Subcutaneous abdominal adipose tissue (tissue), 5 donors: ENCODE data around the gene MRAS.
"Not testable (repeated sequence)": the region's sequence is repeated elsewhere in the genome, so short reads cannot be mapped to it uniquely, and the experiment has no call there.

Experiments used
- H3K27ac ChIP-seq: one replicate; pipeline ENCODE4 v1.7.0; 2013; ENCODE audit warnings: low read depth, mild to moderate bottlenecking, inconsistent platforms, low read length, moderate library complexity
- H3K27me3 ChIP-seq, 5 donors: one replicate each; pipeline ENCODE4 v1.7.0; 2013; ENCODE audit warnings: low read length in 5 of 5, inconsistent platforms in 1 of 5; ENCODE audit not compliant: control insufficient read depth in 5 of 5, insufficient read depth in 4 of 5
- H3K36me3 ChIP-seq, 5 donors: one replicate each; pipeline ENCODE4 v1.7.0; 2013; ENCODE audit warnings: low read length in 5 of 5; ENCODE audit not compliant: control insufficient read depth in 5 of 5, insufficient read depth in 5 of 5
- H3K4me1 ChIP-seq, 5 donors: one replicate each; pipeline ENCODE4 v1.7.0; 2013; ENCODE audit warnings: low read length in 5 of 5, mild to moderate bottlenecking in 3 of 5, moderate library complexity in 1 of 5; ENCODE audit not compliant: control insufficient read depth in 5 of 5, insufficient read depth in 5 of 5
- H3K4me3 ChIP-seq, 5 donors: one replicate each; pipeline ENCODE4 v1.7.0; 2013; ENCODE audit warnings: low read length in 5 of 5, low read depth in 1 of 5
- H3K9ac ChIP-seq, 5 donors: one replicate each; pipeline ENCODE4 v1.7.0; 2013; ENCODE audit warnings: low read length in 5 of 5, mild to moderate bottlenecking in 4 of 5, moderate library complexity in 3 of 5
- H3K9me3 ChIP-seq, 5 donors: one replicate each; pipeline ENCODE4 v1.7.0; 2013; ENCODE audit warnings: low read length in 5 of 5; ENCODE audit not compliant: control insufficient read depth in 5 of 5
- donor health status: healthy.
- donor health status: healthy.
- donor health status: healthy.
- donor health status: healthy.
- donor health status: healthy.

Gene MRAS

DNA sequence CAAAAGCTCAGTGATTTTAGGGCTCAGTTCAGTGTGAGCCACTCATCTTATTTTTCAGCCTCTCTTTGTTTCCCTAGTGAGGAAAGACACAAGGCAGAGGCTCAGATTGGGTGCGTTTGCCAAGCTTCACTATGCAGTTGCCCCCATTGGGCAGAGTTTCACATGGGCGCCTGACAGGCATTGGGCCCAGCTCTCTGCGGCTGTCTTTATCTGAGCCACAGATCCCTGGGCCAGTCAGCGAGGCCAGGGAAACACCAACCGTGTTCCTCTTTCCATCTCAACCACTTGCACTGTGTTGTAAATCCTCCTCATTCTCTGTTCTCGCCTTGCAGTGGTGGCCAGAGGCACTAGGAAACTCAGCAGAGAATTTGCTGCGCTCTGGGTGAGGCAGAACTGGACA lies 96.9 kb downstream of the MRAS start:
- Histone ChIP-seq H3K27me3 (peaks cover 0 to 3% (median 0%) of the 10 kb centered on the region in 5 donors), H3K4me1 (no peaks in the 10 kb centered on the region), H3K36me3 (no peaks in the 10 kb centered on the region), H3K9ac (no peak overlapping the region), H3K27ac (no peak overlapping the region), H3K4me3 (no peak overlapping the region), H3K9me3 (no peaks in the 10 kb centered on the region)

DNA sequence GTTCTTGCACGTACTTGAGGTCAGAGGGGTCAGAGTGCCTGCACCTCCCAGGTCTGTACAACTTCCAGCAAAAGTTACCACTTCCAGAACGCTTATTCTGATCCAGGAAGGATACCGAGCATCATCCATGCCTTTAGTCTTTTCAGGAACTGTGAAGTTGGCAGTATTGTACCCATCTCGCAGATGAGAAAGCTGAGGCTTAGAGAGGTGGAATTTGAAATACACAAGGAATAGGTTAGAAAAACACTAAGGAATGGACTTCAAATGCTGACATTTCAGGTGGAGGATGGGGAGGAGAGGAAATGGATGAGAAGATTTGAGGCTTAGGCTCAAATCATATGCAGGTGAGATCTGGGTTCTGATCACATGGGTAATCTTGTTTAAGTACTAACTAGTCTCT lies 97.3 kb downstream of the MRAS start:
- Histone ChIP-seq H3K4me1 (no peaks in the 10 kb centered on the region), H3K9me3 (no peaks in the 10 kb centered on the region), H3K4me3 (no peak overlapping the region), H3K27ac (no peak overlapping the region), H3K9ac (no peak overlapping the region), H3K27me3 (peaks cover 0 to 3% (median 0%) of the 10 kb centered on the region in 5 donors), H3K36me3 (no peaks in the 10 kb centered on the region)

DNA sequence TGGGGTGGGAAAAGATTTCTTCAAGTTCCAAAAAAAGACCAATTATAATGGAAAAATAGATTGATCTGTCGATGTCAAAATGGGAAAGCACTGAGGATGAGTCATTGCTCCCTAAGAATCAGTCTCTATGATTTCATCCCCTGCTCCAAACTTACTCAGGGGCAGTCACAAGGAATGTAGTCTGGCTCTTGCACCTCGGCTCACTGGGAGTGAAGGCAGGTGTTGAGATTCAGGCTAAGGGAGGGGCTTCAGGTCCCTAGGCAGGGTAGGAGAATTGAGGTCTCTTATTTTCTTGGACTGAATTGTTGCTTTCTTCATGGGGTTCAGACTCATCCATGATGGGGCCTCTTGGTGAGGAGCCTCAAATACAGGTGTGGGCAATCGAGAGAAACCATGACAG lies 100.3 kb downstream of the MRAS start:
- no peaks in the 10 kb centered on the region for H3K9me3 ChIP-seq
- no peaks in the 10 kb centered on the region for H3K4me1 ChIP-seq
- no peak overlapping the region for H3K4me3 ChIP-seq
- peaks cover 0 to 5% (median 3%) of the 10 kb centered on the region in 5 donors for H3K27me3 ChIP-seq
- H3K36me3 ChIP-seq, result no peaks in the 10 kb centered on the region
- no peak overlapping the region for H3K27ac ChIP-seq
- no peak overlapping the region for H3K9ac ChIP-seq

DNA sequence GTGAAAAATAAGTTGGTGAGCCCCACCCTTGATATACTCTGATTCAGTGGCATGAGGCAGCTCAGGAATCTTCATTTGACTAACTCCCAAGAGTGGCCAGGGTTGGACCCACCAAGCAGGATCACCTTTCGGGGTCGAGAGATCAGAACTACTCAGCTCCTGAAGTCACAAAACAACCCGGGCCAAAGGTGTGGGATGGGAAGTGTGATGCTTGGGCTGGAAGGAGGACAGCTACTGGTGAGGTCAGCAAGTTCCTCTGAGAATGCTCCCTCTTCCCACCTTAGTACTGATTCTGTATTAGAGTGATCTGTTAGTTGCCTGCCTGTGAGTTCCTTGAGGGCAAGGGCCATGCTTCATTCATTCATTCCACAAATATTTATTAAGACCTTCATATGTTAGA lies 101.1 kb downstream of the MRAS start:
- H3K9ac ChIP-seq, result no peak overlapping the region
- H3K27ac ChIP-seq, result no peak overlapping the region

DNA sequence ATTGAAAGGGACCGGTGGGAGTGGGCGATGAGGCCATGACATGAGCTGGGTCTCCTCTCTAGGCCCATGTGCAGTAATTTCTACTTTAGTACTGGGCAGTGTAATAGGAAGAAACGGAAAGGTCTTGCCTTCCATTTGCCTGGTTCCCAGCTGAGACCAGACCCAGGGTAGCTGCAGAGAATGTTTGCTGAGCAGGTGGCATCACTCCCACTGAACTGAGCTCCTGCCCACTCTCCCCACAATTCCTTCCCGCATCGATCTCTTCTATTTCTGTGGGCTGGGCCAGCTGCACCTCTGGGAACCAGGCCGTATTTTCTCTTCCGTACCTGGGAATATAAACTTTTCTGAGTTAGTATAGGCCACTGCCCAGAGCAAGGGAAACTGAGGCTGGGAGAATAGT lies 101.8 kb downstream of the MRAS start:
- H3K9ac ChIP-seq, result no peak overlapping the region
- H3K4me1 ChIP-seq, result no peaks in the 10 kb centered on the region
- H3K27me3 ChIP-seq, result peaks cover 0 to 6% (median 5%) of the 10 kb centered on the region in 5 donors
- no peaks in the 10 kb centered on the region for H3K36me3 ChIP-seq
- H3K4me3 ChIP-seq, result no peak overlapping the region
- H3K9me3 ChIP-seq, result no peaks in the 10 kb centered on the region
- no peak overlapping the region for H3K27ac ChIP-seq

More for the DNA sequence above, 101.1 kb downstream of the MRAS start:
- Histone ChIP-seq H3K27me3 (peaks cover 0 to 5% (median 3%) of the 10 kb centered on the region in 5 donors), H3K36me3 (no peaks in the 10 kb centered on the region), H3K4me1 (no peaks in the 10 kb centered on the region), H3K4me3 (no peak overlapping the region), H3K9me3 (no peaks in the 10 kb centered on the region)

DNA sequence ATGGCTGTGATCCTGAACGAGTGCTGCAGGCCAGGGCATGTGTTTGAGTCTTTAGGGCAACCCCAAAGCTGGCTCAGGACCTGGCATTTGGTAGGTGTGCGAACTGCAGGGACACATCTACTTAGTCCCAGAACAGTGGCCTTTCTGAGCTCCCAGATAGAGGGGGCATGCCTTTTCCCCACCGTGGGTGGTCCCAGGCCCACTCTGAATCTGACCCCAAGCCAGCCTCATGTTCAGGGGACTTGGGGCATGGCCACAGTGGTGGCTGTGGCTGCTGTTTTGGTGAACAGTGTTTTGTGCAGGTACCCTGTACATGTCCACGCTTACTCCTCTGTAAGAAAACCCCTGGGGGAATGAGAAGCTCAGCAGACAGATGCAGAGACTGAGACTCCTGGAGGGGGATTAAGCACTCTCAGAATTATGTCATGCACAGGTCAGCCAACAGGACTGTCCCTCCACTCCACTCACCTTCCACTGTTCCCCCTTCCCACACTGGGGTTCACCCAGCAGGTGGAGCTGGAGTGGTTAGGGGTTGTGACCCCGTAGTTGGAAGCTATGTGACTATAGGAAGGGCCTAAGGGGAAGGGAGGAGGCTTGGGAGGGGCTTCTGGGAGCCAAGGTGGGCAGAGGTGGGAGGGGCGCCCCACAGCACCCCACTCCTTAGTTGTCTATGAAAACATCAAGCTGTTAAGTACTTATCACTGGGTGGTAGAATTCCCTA lies 102.5 kb downstream of the MRAS start:
- no peaks in the 10 kb centered on the region for H3K4me1 ChIP-seq
- H3K9ac ChIP-seq, result no peak overlapping the region
- H3K4me3 ChIP-seq, result no peak overlapping the region
- H3K36me3 ChIP-seq, result no peaks in the 10 kb centered on the region
- H3K27me3 ChIP-seq, result peaks cover 0 to 8% (median 5%) of the 10 kb centered on the region in 5 donors
- no peaks in the 10 kb centered on the region for H3K9me3 ChIP-seq
- no peak overlapping the region for H3K27ac ChIP-seq

DNA sequence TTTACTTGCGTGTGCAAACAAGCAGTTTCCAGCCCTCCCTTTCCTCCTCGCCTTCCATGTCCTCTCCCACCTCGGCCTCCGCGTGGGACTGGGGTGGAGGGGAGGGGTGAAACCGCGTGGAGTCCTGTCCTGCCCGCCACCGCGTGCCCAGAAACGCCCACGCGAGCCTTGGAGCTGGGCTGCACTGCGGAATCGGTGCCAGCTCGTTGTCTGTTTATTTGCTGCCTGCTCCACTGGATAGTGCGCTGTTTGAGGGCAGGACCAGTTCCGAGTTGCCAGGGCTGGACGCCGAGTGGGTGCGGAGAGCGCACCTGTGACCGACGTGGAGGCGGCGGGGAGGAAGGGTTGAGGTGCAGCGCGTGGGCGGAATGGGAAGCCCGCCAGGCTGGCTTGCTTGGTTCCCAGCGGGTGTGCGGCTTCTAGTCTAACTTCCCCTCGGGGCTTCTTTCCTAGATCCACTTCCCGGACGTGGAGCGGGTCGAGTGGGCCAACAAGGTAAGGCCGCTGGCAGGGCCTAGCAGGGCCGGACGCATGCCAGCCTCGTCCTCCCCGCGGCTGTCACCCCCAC lies 103.3 kb downstream of the MRAS start:
- Histone ChIP-seq H3K27ac (no peak overlapping the region), H3K4me3 (no peak overlapping the region), H3K4me1 (no peaks in the 10 kb centered on the region), H3K9ac (no peak overlapping the region), H3K9me3 (no peaks in the 10 kb centered on the region), H3K36me3 (no peaks in the 10 kb centered on the region), H3K27me3 (peaks cover 0 to 11% (median 9%) of the 10 kb centered on the region in 5 donors)

DNA sequence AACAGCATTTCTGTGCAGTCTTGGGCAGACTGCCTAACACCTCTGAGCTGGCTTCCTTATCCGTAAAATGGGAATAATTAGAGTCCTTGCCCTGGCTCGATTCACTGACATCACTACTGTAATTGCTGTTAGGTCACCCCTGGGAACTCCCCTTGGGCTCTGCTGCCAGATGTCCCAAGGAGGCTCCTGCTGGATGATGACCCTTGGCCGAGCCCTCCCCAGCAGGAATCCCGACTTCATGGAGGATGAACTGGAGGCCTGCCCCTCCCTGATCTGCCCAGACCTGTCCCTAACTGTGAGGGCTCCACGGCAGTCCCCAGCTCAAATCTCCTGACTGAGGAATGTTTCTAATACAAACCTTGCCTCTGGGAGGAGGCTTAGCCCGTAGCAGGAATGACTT lies 104.1 kb downstream of the MRAS start:
- Histone ChIP-seq H3K9me3 (no peaks in the 10 kb centered on the region), H3K36me3 (no peaks in the 10 kb centered on the region)

DNA sequence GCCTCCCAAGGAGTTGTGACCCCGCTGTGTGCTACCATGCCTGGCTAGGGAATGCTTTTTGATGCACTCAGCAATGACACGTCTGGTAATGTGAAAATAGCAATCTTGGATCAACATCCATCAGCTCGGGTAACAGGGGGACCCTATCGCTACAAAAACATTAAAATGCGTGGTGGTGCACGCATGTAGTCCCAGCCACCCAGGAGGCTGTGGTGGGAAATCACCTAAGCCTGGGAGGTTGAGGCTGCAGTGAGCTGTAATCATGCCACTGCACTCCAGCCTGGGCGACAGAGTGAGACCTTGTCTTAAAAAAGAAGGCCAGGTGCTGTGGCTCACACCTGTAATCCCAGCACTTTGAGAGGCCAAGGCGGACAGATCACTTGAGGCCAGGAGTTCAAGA lies 105.6 kb downstream of the MRAS start:
- H3K4me1 ChIP-seq, H3K36me3 ChIP-seq, H3K27ac ChIP-seq, H3K9ac ChIP-seq, H3K4me3 ChIP-seq, H3K9me3 ChIP-seq: not testable (repeated sequence)
- peaks cover 0 to 14% (median 9%) of the 10 kb centered on the region in 5 donors for H3K27me3 ChIP-seq

More for the DNA sequence above, 104.1 kb downstream of the MRAS start:
- no peaks in the 10 kb centered on the region for H3K4me1 ChIP-seq
- H3K27ac ChIP-seq, result no peak overlapping the region
- H3K27me3 ChIP-seq, result peaks cover 0 to 14% (median 9%) of the 10 kb centered on the region in 5 donors
- H3K4me3 ChIP-seq, result no peak overlapping the region
- H3K9ac ChIP-seq, result no peak overlapping the region
